ENCODE data around the gene RBM20. TPM values are rescaled to one million over a fixed set of nuclear protein-coding genes. Genes with fewer than 3 reads are reported as not detected.
A peak's percentile ranks its signal among the peaks of the same experiment; 100 is the strongest.

The RBM20 gene
- total and polyA plus RNA-seq, 2 donors = 1.6 to 3.8 TPM

DNA sequence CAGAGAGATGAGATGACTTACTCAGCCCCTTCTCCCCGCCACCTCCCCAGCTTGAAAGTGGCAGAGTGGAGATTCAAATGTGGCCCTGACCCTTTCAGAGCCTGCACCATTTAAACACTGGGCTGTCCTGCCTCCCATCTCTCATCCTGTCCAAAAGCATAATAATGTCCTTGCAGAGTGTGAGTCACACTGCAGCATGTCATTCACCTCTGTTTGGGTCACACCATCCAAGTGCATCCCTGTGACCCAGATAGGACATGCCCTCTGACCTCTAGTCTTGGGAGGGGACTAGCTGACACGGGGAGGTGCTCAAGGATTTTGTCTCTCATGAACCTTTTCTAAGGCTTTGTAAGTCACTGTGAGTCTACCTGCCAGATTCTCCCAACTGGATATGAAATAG, 138.5 kb downstream of the RBM20 start:
- DNase-seq (ENCODE audit: low read depth in 6 of 9, low spot score in 9 of 9) = no peak
- Histone ChIP-seq H3K4me1 (ENCODE audit: control insufficient read depth in 2 of 2, insufficient read depth in 2 of 2, low read length in 2 of 2) (peaks cover 0 to 25% of the 10 kb centered on the region in 2 donors), H3K36me3 (ENCODE audit: control insufficient read depth in 2 of 2, insufficient read depth in 2 of 2, low read length in 1 of 2) (no peaks in the 10 kb centered on the region), H3K4me3 (ENCODE audit: low read length in 2 of 2) (no peak overlapping the region), H3K27ac (ENCODE audit: low read depth in 1 of 2, low read length in 1 of 2) (no peak overlapping the region), H3K9me3 (ENCODE audit: control insufficient read depth in 2 of 2, insufficient read depth in 1 of 2, low read length in 1 of 2) (peaks cover 0 to 3% of the 10 kb centered on the region in 2 donors), H3K27me3 (ENCODE audit: control insufficient read depth in 2 of 2, insufficient read depth in 1 of 2, low read length in 1 of 2) (no peaks in the 10 kb centered on the region)
- whole genome bisulfite sequencing = 95% methylated on average over 2 of the region's 2 CpGs

DNA sequence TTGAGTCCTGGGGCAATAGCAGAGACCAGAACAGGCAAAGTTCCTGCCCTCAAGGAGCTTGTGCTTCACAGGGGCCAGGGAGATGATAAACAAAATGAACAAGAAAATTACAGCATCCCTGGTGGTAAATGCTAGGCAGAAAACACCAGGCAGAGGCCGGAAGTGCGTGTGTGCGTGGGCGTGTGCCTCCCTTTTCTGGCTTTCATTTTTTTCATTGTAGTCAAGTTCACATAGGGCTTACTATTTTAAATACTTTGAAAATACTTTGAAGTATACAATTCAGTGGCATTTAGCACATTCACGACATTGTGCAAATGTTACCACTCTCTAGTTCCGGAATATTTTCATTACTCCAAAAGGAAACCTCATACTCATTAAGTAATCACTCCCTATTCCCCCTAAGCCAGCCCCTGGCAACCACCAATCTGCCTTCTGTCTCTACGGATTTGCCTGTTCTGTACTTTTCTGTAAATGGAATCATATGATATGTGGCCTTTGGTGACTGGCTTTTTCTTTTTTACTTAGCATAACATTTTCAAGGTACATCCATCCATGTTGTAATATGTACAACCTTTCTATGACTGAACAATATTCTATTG, 139.5 kb downstream of the RBM20 start:
- H3K9me3 ChIP-seq (ENCODE audit: control insufficient read depth in 2 of 2, insufficient read depth in 1 of 2, low read length in 1 of 2) = peaks cover 0 to 3% of the 10 kb centered on the region in 2 donors
- no peak overlapping the region for H3K4me3 ChIP-seq (ENCODE audit: low read length in 2 of 2)
- peak in 8 of 9 donors; percentile 25 to 80 (median 44) for DNase-seq (ENCODE audit: low read depth in 6 of 9, low spot score in 9 of 9)
- peak overlapping the region; percentile 56 to 70 for H3K27ac ChIP-seq (ENCODE audit: low read depth in 1 of 2, low read length in 1 of 2)
- H3K36me3 ChIP-seq (ENCODE audit: control insufficient read depth in 2 of 2, insufficient read depth in 2 of 2, low read length in 1 of 2) = no peaks in the 10 kb centered on the region
- no peaks in the 10 kb centered on the region for H3K27me3 ChIP-seq (ENCODE audit: control insufficient read depth in 2 of 2, insufficient read depth in 1 of 2, low read length in 1 of 2)
- WGBS = 71% methylated on average over 7 of the region's 7 CpGs
- H3K4me1 ChIP-seq (ENCODE audit: control insufficient read depth in 2 of 2, insufficient read depth in 2 of 2, low read length in 2 of 2) = peaks cover 0 to 25% of the 10 kb centered on the region in 2 donors

DNA sequence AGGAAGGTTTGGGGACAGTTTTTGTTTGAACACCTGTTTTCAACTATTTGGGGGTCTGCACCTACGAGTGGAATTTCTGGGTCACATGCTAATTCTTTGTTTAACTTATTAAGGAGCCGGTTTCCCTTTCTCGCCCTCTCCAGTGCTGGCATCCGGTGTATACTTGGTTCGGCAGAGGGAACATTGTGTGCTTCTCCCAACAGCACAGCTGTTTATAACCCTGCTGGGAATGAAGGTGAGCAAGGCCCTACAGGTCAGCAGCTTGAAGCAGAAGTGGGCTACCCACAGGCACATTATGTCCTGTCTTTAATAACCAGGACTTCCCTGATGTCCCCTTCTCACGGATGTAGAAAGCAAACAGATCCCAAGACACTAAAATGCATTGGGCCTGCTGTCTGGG, 140.1 kb downstream of the RBM20 start:
- no peaks in the 10 kb centered on the region for H3K36me3 ChIP-seq (ENCODE audit: control insufficient read depth in 2 of 2, insufficient read depth in 2 of 2, low read length in 1 of 2)
- H3K27me3 ChIP-seq (ENCODE audit: control insufficient read depth in 2 of 2, insufficient read depth in 1 of 2, low read length in 1 of 2) = no peaks in the 10 kb centered on the region
- no peak overlapping the region for H3K4me3 ChIP-seq (ENCODE audit: low read length in 2 of 2)
- peak overlapping the region; percentile 32 to 44 for H3K27ac ChIP-seq (ENCODE audit: low read depth in 1 of 2, low read length in 1 of 2)
- H3K4me1 ChIP-seq (ENCODE audit: control insufficient read depth in 2 of 2, insufficient read depth in 2 of 2, low read length in 2 of 2) = peaks cover 0 to 25% of the 10 kb centered on the region in 2 donors
- 94% methylated on average over 6 of the region's 6 CpGs for WGBS
- DNase-seq (ENCODE audit: low read depth in 6 of 9, low spot score in 9 of 9) = no peak
- H3K9me3 ChIP-seq (ENCODE audit: control insufficient read depth in 2 of 2, insufficient read depth in 1 of 2, low read length in 1 of 2) = peaks cover 0 to 3% of the 10 kb centered on the region in 2 donors

DNA sequence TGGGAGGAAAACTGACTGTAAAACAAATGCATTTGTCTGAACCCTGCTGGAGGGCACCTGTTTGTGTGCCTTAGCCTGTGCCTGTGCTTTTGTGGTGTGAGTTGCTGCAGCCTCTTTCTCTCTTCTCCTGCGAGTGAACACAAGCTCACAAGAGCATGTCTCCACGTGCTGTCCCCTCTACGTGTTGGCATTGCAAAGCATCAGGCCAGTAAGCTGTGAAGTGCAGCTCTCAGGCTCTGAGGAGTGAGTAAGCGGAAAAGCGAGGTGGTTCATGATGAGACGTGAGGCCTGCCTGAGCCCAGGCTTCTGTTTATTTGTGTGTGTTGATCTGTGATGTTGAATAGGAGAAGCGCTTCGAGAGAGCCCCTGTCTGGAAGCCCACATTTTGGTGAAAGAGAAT, 142.0 kb downstream of the RBM20 start:
- Histone ChIP-seq H3K36me3 (ENCODE audit: control insufficient read depth in 2 of 2, insufficient read depth in 2 of 2, low read length in 1 of 2) (no peaks in the 10 kb centered on the region), H3K4me1 (ENCODE audit: control insufficient read depth in 2 of 2, insufficient read depth in 2 of 2, low read length in 2 of 2) (peaks cover 0 to 31% of the 10 kb centered on the region in 2 donors), H3K27me3 (ENCODE audit: control insufficient read depth in 2 of 2, insufficient read depth in 1 of 2, low read length in 1 of 2) (no peaks in the 10 kb centered on the region), H3K27ac (ENCODE audit: low read depth in 1 of 2, low read length in 1 of 2) (no peak overlapping the region), H3K9me3 (ENCODE audit: control insufficient read depth in 2 of 2, insufficient read depth in 1 of 2, low read length in 1 of 2) (peaks cover 0 to 3% of the 10 kb centered on the region in 2 donors), H3K4me3 (ENCODE audit: low read length in 2 of 2) (no peak overlapping the region)
- 71% methylated on average over 8 of the region's 8 CpGs for WGBS
- peak in 1 of 9 donors; percentile 34 for DNase-seq (ENCODE audit: low read depth in 6 of 9, low spot score in 9 of 9)

DNA sequence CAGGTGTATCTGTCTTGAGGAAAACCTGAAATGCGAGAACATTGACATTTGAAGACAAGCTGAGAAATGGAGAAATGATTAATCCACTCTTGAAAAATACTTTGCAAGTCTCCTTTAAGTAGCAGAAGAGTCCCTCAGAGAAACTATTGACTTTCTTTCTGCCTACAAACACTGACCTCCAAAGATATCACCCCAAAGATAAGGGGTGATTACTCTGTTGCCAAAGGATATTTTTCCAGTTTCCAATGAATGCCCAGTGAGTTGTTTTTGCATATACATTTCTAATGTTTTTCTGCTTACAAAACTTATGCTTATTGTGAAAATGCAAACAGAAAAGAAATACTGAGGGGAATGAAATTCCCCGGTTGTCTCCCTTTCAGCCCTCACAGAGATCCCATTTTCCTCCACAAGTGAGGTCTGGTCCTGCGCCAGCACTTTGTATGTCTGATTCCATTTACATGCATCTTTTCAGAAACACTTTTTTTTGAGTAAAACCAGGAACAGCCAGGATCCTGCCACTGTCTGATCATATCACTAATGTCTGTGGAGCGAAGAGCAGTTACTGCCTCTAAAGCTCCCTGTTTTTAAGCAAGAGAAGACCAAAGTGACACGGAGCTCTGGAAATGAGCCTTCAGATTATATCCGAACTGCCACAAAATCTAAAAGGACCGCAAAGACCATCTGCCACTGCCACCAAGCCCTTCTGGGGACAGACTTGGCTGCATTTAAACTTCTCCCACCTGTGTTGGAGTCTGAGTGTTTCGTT, 144.7 kb downstream of the RBM20 start:
- Histone ChIP-seq H3K9me3 (ENCODE audit: control insufficient read depth in 2 of 2, insufficient read depth in 1 of 2, low read length in 1 of 2) (no peaks in the 10 kb centered on the region), H3K4me1 (ENCODE audit: control insufficient read depth in 2 of 2, insufficient read depth in 2 of 2, low read length in 2 of 2) (peaks cover 0 to 26% of the 10 kb centered on the region in 2 donors), H3K27me3 (ENCODE audit: control insufficient read depth in 2 of 2, insufficient read depth in 1 of 2, low read length in 1 of 2) (no peaks in the 10 kb centered on the region), H3K4me3 (ENCODE audit: low read length in 2 of 2) (no peak overlapping the region), H3K36me3 (ENCODE audit: control insufficient read depth in 2 of 2, insufficient read depth in 2 of 2, low read length in 1 of 2) (no peaks in the 10 kb centered on the region), H3K27ac (ENCODE audit: low read depth in 1 of 2, low read length in 1 of 2) (no peak overlapping the region)
- 96% methylated on average over 8 of the region's 8 CpGs for WGBS
- DNase-seq (ENCODE audit: low read depth in 6 of 9, low spot score in 9 of 9) = no peak

DNA sequence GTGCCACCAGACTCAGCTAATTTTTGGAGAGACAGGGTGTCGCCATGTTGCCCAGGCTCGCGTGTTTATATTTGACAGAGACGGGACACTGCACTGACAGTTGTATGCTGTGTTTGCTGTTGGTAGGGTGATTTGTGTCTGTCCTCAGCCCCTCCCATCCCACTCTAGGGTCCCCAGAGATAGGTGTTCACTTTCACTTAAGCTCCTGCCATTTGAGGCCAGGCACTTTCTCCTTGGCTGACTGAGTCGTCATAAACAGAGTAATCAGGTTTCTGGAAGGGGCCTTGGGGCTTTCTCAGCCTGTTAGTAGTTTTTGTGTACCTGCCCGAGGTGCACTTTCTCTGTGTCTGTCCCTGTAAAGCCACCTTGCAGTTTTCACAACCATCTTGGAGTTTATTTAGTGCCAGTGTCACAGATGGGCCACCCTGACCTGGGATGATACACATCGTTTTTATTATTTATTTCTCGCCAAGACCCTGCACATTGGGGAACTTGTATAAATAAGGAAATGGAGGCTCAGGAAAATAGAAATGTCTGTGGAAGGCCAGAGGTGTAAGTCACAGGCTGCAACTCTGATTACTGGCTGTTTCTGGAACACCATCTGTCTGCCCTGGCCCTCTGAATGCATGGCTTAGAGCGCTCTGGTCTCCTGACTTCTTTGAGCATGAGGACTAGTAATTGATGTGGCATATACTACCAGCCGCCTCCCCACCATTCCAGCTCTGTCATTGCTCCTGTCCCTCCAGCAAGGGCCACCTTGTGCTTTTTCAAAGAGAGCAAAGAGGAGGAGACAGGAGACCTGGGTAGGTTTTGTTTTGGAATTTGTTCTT, 145.7 kb downstream of the RBM20 start:
- no peaks in the 10 kb centered on the region for H3K36me3 ChIP-seq (ENCODE audit: control insufficient read depth in 2 of 2, insufficient read depth in 2 of 2, low read length in 1 of 2)
- no peaks in the 10 kb centered on the region for H3K27me3 ChIP-seq (ENCODE audit: control insufficient read depth in 2 of 2, insufficient read depth in 1 of 2, low read length in 1 of 2)
- H3K4me1 ChIP-seq (ENCODE audit: control insufficient read depth in 2 of 2, insufficient read depth in 2 of 2, low read length in 2 of 2) = peaks cover 0 to 19% of the 10 kb centered on the region in 2 donors
- DNase-seq (ENCODE audit: low read depth in 6 of 9, low spot score in 9 of 9) = no peak
- no peaks in the 10 kb centered on the region for H3K9me3 ChIP-seq (ENCODE audit: control insufficient read depth in 2 of 2, insufficient read depth in 1 of 2, low read length in 1 of 2)
- 91% methylated on average over 10 of the region's 10 CpGs for WGBS
- H3K4me3 ChIP-seq (ENCODE audit: low read length in 2 of 2) = no peak overlapping the region
- H3K27ac ChIP-seq (ENCODE audit: low read depth in 1 of 2, low read length in 1 of 2) = no peak overlapping the region

DNA sequence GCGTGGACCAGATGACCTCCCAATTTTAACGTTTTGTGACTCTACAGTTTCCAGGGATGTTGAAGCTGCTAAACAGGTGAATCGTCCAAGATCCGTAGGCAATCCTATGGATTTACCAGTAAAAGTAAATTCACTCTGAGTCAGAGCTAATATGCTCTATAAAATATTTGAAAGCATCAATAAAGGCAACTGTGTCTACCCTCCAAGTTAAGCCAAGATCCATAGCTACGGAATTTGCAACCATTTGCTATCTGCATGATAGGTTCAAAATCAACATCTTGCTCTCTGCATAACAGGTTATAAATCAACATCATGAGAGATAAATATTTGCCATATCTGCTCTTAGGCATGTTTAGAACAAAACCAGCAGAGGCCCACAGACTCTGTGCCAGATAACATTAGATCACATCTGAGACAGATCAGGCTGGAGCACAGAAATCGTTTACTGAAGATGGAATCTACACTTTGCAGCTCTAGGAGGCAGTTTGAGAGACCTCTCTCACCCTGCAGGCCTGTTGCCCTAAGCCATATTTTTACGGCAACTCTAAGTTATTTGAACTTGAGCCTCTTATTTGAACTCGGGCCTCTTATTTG, 146.9 kb downstream of the RBM20 start:
- Histone ChIP-seq H3K27ac (ENCODE audit: low read depth in 1 of 2, low read length in 1 of 2) (no peak overlapping the region), H3K27me3 (ENCODE audit: control insufficient read depth in 2 of 2, insufficient read depth in 1 of 2, low read length in 1 of 2) (no peaks in the 10 kb centered on the region), H3K36me3 (ENCODE audit: control insufficient read depth in 2 of 2, insufficient read depth in 2 of 2, low read length in 1 of 2) (no peaks in the 10 kb centered on the region), H3K4me3 (ENCODE audit: low read length in 2 of 2) (no peak overlapping the region), H3K9me3 (ENCODE audit: control insufficient read depth in 2 of 2, insufficient read depth in 1 of 2, low read length in 1 of 2) (no peaks in the 10 kb centered on the region), H3K4me1 (ENCODE audit: control insufficient read depth in 2 of 2, insufficient read depth in 2 of 2, low read length in 2 of 2) (peaks cover 0 to 14% of the 10 kb centered on the region in 2 donors)
- DNase-seq (ENCODE audit: low read depth in 6 of 9, low spot score in 9 of 9) = no peak
- WGBS = 96% methylated on average over 8 of the region's 8 CpGs

DNA sequence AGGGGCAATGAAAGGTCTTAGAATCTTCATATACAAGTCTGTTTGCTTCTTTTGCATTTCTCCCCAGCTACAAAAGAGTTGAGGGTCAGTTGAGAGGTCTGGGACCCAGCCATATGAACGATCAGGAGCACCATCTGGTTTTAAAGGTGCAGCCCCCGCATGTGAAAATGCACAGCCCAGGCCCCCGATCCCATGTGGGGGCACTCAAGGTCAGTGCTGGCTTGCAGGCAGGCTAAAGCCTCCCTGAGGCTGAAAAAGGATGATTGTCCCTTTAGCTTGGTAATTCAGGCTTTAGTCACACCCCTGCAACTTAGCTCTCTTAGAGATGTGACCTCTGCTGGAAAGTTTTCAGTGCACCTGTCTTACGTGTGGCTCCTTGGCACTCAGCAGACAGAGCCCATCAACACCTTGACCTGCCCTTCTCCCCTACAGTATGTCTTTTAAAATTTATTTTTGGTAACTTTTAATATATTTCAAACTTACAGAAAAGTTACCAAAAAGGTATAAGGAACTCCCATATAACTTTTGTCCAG, 147.5 kb downstream of the RBM20 start:
- H3K36me3 ChIP-seq (ENCODE audit: control insufficient read depth in 2 of 2, insufficient read depth in 2 of 2, low read length in 1 of 2) = no peaks in the 10 kb centered on the region
- H3K9me3 ChIP-seq (ENCODE audit: control insufficient read depth in 2 of 2, insufficient read depth in 1 of 2, low read length in 1 of 2) = no peaks in the 10 kb centered on the region
- no peak overlapping the region for H3K4me3 ChIP-seq (ENCODE audit: low read length in 2 of 2)
- H3K27ac ChIP-seq (ENCODE audit: low read depth in 1 of 2, low read length in 1 of 2) = no peak overlapping the region
- no peaks in the 10 kb centered on the region for H3K27me3 ChIP-seq (ENCODE audit: control insufficient read depth in 2 of 2, insufficient read depth in 1 of 2, low read length in 1 of 2)
- peaks cover 0 to 8% of the 10 kb centered on the region in 2 donors for H3K4me1 ChIP-seq (ENCODE audit: control insufficient read depth in 2 of 2, insufficient read depth in 2 of 2, low read length in 2 of 2)
- no peak for DNase-seq (ENCODE audit: low read depth in 6 of 9, low spot score in 9 of 9)
- 96% methylated on average over 4 of the region's 4 CpGs for WGBS

All from thymus (tissue), 11 donors.